T-cell (primary cell): ENCODE measurements around the gene FAM162A. TPM values are rescaled to one million over a fixed set of nuclear protein-coding genes. Genes with fewer than 3 reads are reported as not detected.
"Not testable (repeated sequence)": the region's sequence is repeated elsewhere in the genome, so short reads cannot be mapped to it uniquely, and the experiment has no call there.

Experiments
- ATAC-seq, 4 experiments: fragments of 200-7000 bp in 3 of 4; fragments of 150-1000 bp in 1 of 4; cut with Tn5 transposase; replicated peaks in 1 of 4; 1 replicate in 3 of 4; 2 replicates in 1 of 4; pipeline ENCODE4 v1.10.0; 2021; ENCODE audit warnings: moderate library complexity in 3 of 4, mild to moderate bottlenecking in 2 of 4, moderate number of reproducible peaks in 1 of 4
- CTCF ChIA-PET, 2 donors: fragments of 300-600 bp; sonication (Branson Sonifier 250); formaldehyde crosslinking; loops; one replicate each; lab custom pipeline; 2022; ENCODE audit warnings: antibody characterized with exemption in 2 of 2; lab: Charles Lee
- POLR2A ChIA-PET, 2 donors: fragments of 300-600 bp; sonication (Branson Sonifier 250); formaldehyde crosslinking; loops; one replicate each; lab custom pipeline; 2022; ENCODE audit warnings: antibody characterized with exemption in 2 of 2; lab: Charles Lee
- DNase-seq, 35 experiments: peaks; one replicate each; pipeline versions ENCODE4 v3.0.0 to v3.0.0-alpha.2; 2013 to 2023
- H3K27ac ChIP-seq: one replicate; pipeline ENCODE4 v1.5.1; 2013; ENCODE audit warnings: low read length
- H3K27me3 ChIP-seq, 2 experiments: replicated peaks in 1 of 2; 1 replicate in 1 of 2; 2 replicates in 1 of 2; pipeline versions ENCODE4 v1.6.1 to v1.7.0; 2013; ENCODE audit warnings: low read length in 1 of 2, mixed read lengths in 1 of 2; ENCODE audit not compliant: control insufficient read depth in 2 of 2, insufficient read depth in 2 of 2; ENCODE audit errors: extremely low read depth in 1 of 2
- H3K36me3 ChIP-seq, 2 donors: 1 replicate in 1 of 2; 2 replicates in 1 of 2; pipeline versions ENCODE4 v1.6.1 to v1.7.0; 2013; ENCODE audit warnings: low read length in 1 of 2; ENCODE audit not compliant: control insufficient read depth in 2 of 2, insufficient read depth in 1 of 2; ENCODE audit errors: extremely low read depth in 1 of 2
- H3K4me1 ChIP-seq, 2 experiments: 1 replicate in 1 of 2; 2 replicates in 1 of 2; pipeline versions ENCODE4 v1.6.1 to v1.7.0; 2013; ENCODE audit warnings: low read length in 2 of 2, mixed read lengths in 1 of 2; ENCODE audit not compliant: insufficient read depth in 2 of 2, control insufficient read depth in 1 of 2; ENCODE audit errors: extremely low read depth in 1 of 2
- H3K4me3 ChIP-seq, 2 donors: 1 replicate in 1 of 2; 2 replicates in 1 of 2; pipeline versions ENCODE4 v1.5.1 to v1.7.0; 2013; ENCODE audit warnings: mild to moderate bottlenecking in 2 of 2, low read length in 1 of 2, moderate library complexity in 1 of 2; ENCODE audit not compliant: control insufficient read depth in 1 of 2; ENCODE audit errors: extremely low read depth in 1 of 2
- H3K9me3 ChIP-seq: 2 replicates; pipeline ENCODE4 v1.7.0; 2013
- H3K27ac Mint-ChIP-seq, 2 donors: one replicate each; pipeline ENCODE4 v1.8.0; 2020 to 2021; ENCODE audit warnings: mild to moderate bottlenecking in 2 of 2, mixed read lengths in 2 of 2
- H3K27me3 Mint-ChIP-seq, 2 donors: one replicate each; pipeline ENCODE4 v1.8.0; 2021 to 2022; ENCODE audit warnings: mixed read lengths in 2 of 2
- H3K36me3 Mint-ChIP-seq: one replicate; pipeline ENCODE4 v1.8.0; 2021; ENCODE audit warnings: mixed read lengths
- H3K4me1 Mint-ChIP-seq, 3 donors: one replicate each; pipeline ENCODE4 v1.8.0; 2020 to 2022; ENCODE audit warnings: mixed read lengths in 3 of 3, mild to moderate bottlenecking in 1 of 3
- H3K4me3 Mint-ChIP-seq, 3 donors: one replicate each; pipeline ENCODE4 v1.8.0; 2020 to 2022; ENCODE audit warnings: mild to moderate bottlenecking in 3 of 3, mixed read lengths in 3 of 3, moderate library complexity in 3 of 3
- H3K9me3 Mint-ChIP-seq, 3 donors: one replicate each; pipeline ENCODE4 v1.8.0; 2020 to 2022; ENCODE audit warnings: mixed read lengths in 3 of 3
- WGBS: methylation state at CpG from one replicate; pipeline ENCODE4 v1.1.5; 2013; ENCODE audit warnings: missing lambda C conversion rate; ENCODE audit not compliant: insufficient coverage; 5-methylcytosine and 5-hydroxymethylcytosine counted together
- total RNA-seq, 35 experiments: library from RNA in 6 of 35; stranded (reverse) in 6 of 35; fragments of 120-200 nt in 1 of 35; gene quantifications; one replicate each; pipeline versions ENCODE4 v1.2.1 to v1.2.4 and lab custom pipeline; 2013 to 2026

Gene FAM162A
- total RNA-seq, 5 donors from 2014 or later (not counting 1 experiment from before 2014, with no cell fraction given): 26.6 to 29.6 (median 28.1) TPM

DNA sequence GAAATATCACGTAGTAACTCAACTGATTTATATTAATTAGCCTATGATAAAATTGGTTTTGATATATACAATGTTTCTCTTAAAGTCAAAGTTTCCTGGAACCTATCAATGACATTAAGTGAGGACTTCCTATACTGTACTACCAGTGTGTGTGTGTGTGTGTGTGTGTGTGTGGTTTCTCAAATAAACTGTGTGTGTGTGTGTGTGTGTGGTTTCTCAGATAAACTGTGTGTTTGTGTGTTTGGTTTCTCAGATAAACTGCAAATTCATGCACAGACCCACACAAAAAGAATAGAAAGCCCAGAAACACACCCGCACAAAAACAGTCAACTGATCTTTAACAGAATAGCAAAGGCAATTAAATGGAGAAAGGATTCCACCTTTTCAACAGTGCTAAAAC, 46.4 kb downstream of the FAM162A start:
- peaks cover 0 to 6% (median 6%) of the 10 kb centered on the region in 3 donors for H3K4me1 Mint-ChIP-seq
- no peak overlapping the region for H3K4me3 Mint-ChIP-seq
- peaks cover 5% of the 10 kb centered on the region for H3K9me3 ChIP-seq
- ChIA-PET POLR2A (interaction anchor here in 1 of 2 donors (0.5 to 0.6 kb wide), 2 partner anchors 13 to 30 kb away, joined by 5 to 6 read pairs; no protein-coding TSS in a partner anchor), CTCF (no interaction called here)
- no peaks in the 10 kb centered on the region for H3K27me3 ChIP-seq
- 100% methylated on average over 1 of the region's 2 CpGs for WGBS
- ATAC-seq: no peak
- H3K27ac Mint-ChIP-seq: no peak overlapping the region
- H3K27me3 Mint-ChIP-seq: no peaks in the 10 kb centered on the region
- H3K36me3 ChIP-seq: peaks cover 6 to 45% of the 10 kb centered on the region in 2 donors
- no peak overlapping the region for H3K27ac ChIP-seq
- DNase-seq: no peak
- no peak overlapping the region for H3K4me3 ChIP-seq
- peaks cover 0 to 7% (median 3%) of the 10 kb centered on the region in 3 donors for H3K9me3 Mint-ChIP-seq
- no peaks in the 10 kb centered on the region for H3K4me1 ChIP-seq
- H3K36me3 Mint-ChIP-seq: peaks cover 78% of the 10 kb centered on the region

DNA sequence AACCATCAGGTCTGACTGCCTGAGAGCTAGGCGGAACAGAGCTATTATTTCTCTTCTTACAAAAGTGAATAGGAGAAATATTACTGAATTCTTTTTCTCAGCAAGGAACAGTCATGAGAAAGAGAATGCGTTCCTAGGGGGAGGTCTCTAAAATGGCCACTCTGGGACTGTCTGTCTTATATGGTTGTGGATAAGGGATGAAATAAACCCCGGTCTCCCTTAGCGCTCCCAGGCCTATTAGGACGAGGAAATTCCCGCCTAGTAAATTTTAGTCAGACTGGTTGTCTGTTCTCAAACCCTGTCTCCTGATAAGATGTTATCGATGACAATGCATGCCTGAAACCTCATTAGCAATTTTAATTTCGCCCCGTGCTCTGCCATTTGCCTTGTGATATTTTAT, 52.0 kb downstream of the FAM162A start:
- WGBS: 100% methylated on average over 1 of the region's 9 CpGs
- peaks cover 0 to 11% (median 5%) of the 10 kb centered on the region in 3 donors for H3K9me3 Mint-ChIP-seq
- H3K36me3 Mint-ChIP-seq: peaks cover 77% of the 10 kb centered on the region

DNA sequence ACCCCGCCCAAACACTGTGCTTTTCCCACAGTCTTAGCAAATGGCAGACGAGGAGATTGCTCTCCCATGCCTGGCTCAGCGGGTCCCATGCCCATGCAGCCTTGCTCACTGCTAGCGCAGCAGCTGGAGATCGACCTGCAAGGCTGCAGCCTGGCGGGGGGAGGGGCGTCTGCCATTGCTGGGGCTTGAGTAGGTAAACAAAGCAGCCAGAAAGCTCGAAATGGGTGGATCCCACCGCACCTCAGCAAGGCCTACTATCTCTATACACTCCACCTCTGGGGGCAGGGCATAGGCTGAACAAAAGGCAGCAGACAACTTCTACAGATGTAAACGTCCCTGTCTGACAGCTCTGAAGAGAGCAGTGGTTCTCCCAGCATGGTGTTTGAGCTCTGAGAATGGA, 59.1 kb downstream of the FAM162A start:
- no peaks in the 10 kb centered on the region for H3K9me3 ChIP-seq
- H3K4me1 ChIP-seq: no peaks in the 10 kb centered on the region
- Mint-ChIP-seq H3K9me3 (peaks cover 4 to 8% (median 4%) of the 10 kb centered on the region in 3 donors), H3K27ac (no peak overlapping the region), H3K4me1 (peaks cover 6 to 9% (median 8%) of the 10 kb centered on the region in 3 donors), H3K27me3 (no peaks in the 10 kb centered on the region), H3K4me3 (no peak overlapping the region), H3K36me3 (peaks cover 88% of the 10 kb centered on the region)
- peaks cover 0 to 55% of the 10 kb centered on the region in 2 donors for H3K36me3 ChIP-seq
- 91% methylated on average over 4 of the region's 10 CpGs for WGBS
- ATAC-seq: no peak
- CTCF ChIA-PET: interaction anchor here in 1 of 2 donors (0.9 kb wide), 1 partner anchor 17 kb away, joined by 5 read pairs; no protein-coding TSS in a partner anchor
- POLR2A ChIA-PET: no interaction called here
- no peaks in the 10 kb centered on the region for H3K27me3 ChIP-seq
- no peak overlapping the region for H3K4me3 ChIP-seq
- no peak overlapping the region for H3K27ac ChIP-seq
- DNase-seq: no peak

More for the DNA sequence above, 52.0 kb downstream of the FAM162A start:
- Mint-ChIP-seq H3K27ac (no peak overlapping the region), H3K27me3 (no peaks in the 10 kb centered on the region), H3K4me3 (no peak overlapping the region), H3K4me1 (no peaks in the 10 kb centered on the region)
- DNase-seq (no peak), ATAC-seq (no peak)
- H3K4me1 ChIP-seq: no peaks in the 10 kb centered on the region
- H3K27ac ChIP-seq: no peak overlapping the region
- POLR2A ChIA-PET: no interaction called here
- peaks cover 8 to 64% of the 10 kb centered on the region in 2 donors for H3K36me3 ChIP-seq
- no peak overlapping the region for H3K4me3 ChIP-seq
- no peaks in the 10 kb centered on the region for H3K27me3 ChIP-seq
- peaks cover 2% of the 10 kb centered on the region for H3K9me3 ChIP-seq
- CTCF ChIA-PET: no interaction called here

DNA sequence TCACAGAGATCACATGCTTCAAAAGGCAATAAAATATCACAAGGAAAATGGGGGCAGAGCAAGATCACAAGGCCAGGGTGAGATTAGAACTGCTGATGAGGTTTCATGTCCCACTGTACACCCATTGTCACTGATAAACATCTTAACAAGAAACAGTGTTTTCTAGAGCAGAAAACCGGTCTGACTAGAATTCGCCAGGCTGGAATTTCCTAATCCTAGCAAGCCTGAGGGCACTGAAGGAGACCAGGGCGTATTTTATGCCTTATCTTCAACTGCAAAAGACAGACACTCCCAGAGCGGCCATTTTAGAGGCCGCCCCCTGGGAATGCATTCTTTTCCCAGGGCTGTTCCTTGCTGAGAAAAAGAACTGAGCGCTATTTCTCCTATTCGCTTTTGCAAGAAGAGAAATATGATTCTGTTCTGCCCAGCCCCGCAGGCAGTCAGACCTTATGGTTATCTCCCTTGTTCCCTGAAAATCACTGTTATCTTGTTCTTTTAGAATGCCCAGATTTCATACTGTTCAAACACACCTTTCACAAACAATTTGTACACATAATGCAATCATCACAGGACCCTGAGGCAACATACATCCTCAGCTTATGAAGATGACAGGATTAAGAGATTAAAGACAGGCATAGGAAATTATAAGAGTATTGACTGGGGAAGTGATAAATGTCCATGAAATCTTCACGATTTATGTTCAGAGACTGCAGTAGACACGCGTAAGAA, 59.9 kb downstream of the FAM162A start:
- H3K27me3 Mint-ChIP-seq, H3K27me3 ChIP-seq, DNase-seq, H3K4me1 Mint-ChIP-seq, ATAC-seq, H3K4me1 ChIP-seq, H3K4me3 Mint-ChIP-seq, H3K4me3 ChIP-seq, H3K27ac Mint-ChIP-seq, H3K27ac ChIP-seq, CTCF ChIA-PET, H3K9me3 ChIP-seq, POLR2A ChIA-PET: not testable (repeated sequence)
- Mint-ChIP-seq H3K36me3 (peaks cover 93% of the 10 kb centered on the region), H3K9me3 (peaks cover 4 to 12% (median 7%) of the 10 kb centered on the region in 3 donors)
- 99% methylated on average over 8 of the region's 11 CpGs for WGBS
- H3K36me3 ChIP-seq: peaks cover 0 to 60% of the 10 kb centered on the region in 2 donors

DNA sequence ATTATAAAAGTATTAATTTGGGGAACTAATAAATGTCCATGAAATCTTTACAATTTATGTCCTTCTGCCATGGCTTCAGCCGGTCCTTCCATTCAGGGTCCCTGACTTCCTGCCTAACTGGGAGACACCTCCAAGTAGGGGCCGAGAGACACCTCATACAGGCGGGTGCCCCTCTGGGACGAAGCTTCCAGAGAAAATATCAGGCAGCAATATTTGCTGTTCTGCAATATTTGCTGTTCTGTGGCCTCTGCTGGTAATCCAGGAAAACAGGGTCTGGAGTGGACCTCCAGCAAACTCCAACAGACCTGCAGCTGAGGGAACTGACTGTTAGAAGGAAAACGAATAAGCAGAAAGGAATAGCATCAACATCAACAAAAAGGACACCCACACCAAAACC, 60.5 kb downstream of the FAM162A start:
- H3K4me1 Mint-ChIP-seq, ATAC-seq, CTCF ChIA-PET, DNase-seq, H3K27ac Mint-ChIP-seq, H3K4me1 ChIP-seq, H3K4me3 Mint-ChIP-seq, H3K9me3 ChIP-seq, H3K27me3 ChIP-seq, H3K27ac ChIP-seq, H3K4me3 ChIP-seq, POLR2A ChIA-PET, H3K27me3 Mint-ChIP-seq: not testable (repeated sequence)
- peaks cover 0 to 61% of the 10 kb centered on the region in 2 donors for H3K36me3 ChIP-seq
- Mint-ChIP-seq H3K9me3 (peaks cover 4 to 12% (median 8%) of the 10 kb centered on the region in 3 donors), H3K36me3 (peaks cover 96% of the 10 kb centered on the region)
- 100% methylated on average over 2 of the region's 5 CpGs for WGBS

DNA sequence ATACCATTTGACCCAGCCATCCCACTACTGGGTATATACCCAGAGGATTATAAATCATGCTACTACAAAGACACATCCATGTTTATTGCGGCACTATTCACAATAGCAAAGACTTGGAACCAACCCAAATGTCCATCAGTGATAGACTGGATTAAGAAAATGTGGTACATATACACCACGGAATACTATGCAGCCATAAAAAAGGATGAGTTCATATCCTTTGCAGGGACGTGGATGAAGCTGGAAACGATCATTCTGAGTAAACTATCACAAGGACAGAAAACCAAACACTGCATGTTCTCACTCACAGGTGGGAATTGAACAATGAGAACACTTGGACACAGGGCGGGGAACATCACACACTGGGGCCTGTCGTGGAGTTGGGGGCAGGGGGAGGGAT, 64.2 kb downstream of the FAM162A start:
- H3K9me3 ChIP-seq, DNase-seq, CTCF ChIA-PET, H3K4me3 Mint-ChIP-seq, POLR2A ChIA-PET, ATAC-seq, H3K27ac ChIP-seq, H3K27ac Mint-ChIP-seq, H3K4me1 Mint-ChIP-seq, H3K27me3 ChIP-seq, H3K4me1 ChIP-seq, H3K4me3 ChIP-seq, H3K27me3 Mint-ChIP-seq: not testable (repeated sequence)
- Mint-ChIP-seq H3K9me3 (peaks cover 4 to 12% (median 8%) of the 10 kb centered on the region in 3 donors), H3K36me3 (peaks cover 86% of the 10 kb centered on the region)
- no CpG with 5 or more reads among the region's 6 CpGs for WGBS
- peaks cover 0 to 50% of the 10 kb centered on the region in 2 donors for H3K36me3 ChIP-seq
